Gastroesophageal sphincter (tissue), 3 donors: ENCODE measurements around the gene FAM131B.

ENCODE experiments used
- POLR2AphosphoS5 ChIP-seq: sonication (generic); formaldehyde crosslinking; IDR thresholded peaks from one replicate; pipeline ENCODE4 v1.6.1; 2017; ENCODE audit warnings: antibody characterized with exemption
- TF ChIP-seq, protein P1 (sequence below), 4 experiments: fragments of 200-600 bp in 2 of 4; fragments of 450-650 bp in 2 of 4; sonication (generic) in 1 of 4; IDR thresholded peaks; one replicate each; pipeline ENCODE4 v1.5.1; 2017 to 2019; ENCODE audit warnings: antibody characterized with exemption in 4 of 4, mild to moderate bottlenecking in 2 of 4, moderate library complexity in 2 of 4

DNA sequence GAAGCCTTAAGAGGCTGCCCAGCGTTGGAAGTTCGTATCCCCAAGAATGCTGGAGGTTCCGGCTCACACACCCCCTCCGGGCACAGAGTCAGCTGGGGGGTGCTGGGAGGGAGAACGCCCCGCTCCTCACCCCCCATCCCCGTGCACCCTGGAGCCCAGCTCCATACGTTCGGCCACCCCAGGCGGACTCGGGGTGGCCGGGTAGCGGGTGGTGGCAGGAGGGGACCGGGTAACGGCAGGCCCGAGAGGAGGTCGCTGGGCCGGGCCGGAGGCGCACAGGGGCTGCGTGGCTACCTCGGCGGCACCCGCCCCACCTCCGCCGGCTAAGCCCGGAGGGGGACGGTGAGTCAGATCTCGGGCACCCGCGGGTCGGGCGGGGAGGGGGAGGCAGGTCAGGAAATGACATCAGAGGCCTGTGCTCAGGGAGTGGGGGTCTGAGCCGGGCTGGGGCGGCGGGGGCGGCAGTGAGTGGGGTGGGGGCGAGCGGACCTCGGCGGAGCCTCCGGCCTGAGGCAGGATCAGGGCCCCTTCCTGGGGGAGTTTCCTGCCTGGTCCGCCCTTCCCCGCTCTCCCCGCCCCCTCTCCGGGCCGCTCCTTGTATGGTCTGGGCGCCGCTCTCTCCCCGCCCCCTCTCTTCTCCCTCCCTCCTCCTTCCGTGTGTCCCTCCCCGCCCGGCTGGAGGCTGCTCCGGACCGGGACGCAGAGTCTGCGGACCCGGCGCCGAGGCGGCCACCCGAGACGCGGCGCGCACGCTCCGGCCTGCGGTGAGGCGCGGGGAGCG lies 18.3 kb upstream of the FAM131B start, which contains the start of gene ZYX:
- TF ChIP-seq, protein P1, sequence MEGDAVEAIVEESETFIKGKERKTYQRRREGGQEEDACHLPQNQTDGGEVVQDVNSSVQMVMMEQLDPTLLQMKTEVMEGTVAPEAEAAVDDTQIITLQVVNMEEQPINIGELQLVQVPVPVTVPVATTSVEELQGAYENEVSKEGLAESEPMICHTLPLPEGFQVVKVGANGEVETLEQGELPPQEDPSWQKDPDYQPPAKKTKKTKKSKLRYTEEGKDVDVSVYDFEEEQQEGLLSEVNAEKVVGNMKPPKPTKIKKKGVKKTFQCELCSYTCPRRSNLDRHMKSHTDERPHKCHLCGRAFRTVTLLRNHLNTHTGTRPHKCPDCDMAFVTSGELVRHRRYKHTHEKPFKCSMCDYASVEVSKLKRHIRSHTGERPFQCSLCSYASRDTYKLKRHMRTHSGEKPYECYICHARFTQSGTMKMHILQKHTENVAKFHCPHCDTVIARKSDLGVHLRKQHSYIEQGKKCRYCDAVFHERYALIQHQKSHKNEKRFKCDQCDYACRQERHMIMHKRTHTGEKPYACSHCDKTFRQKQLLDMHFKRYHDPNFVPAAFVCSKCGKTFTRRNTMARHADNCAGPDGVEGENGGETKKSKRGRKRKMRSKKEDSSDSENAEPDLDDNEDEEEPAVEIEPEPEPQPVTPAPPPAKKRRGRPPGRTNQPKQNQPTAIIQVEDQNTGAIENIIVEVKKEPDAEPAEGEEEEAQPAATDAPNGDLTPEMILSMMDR (IDR thresholded peaks at IDR 0.05), result no peak
- TF ChIP-seq POLR2AphosphoS5, result peak; percentile 97
